Mesodermal cell (in vitro differentiated cells): Measurements from ENCODE around the gene TMEM174.

Experiments used
- H3K27ac ChIP-seq: 2 replicates; pipeline ENCODE4 v1.7.0; 2013; ENCODE audit warnings: mild to moderate bottlenecking, low read depth, low read length, moderate library complexity; ENCODE audit not compliant: severe bottlenecking
- H3K36me3 ChIP-seq: 2 replicates; pipeline ENCODE4 v1.7.1; 2013; ENCODE audit warnings: mild to moderate bottlenecking, low read length, moderate library complexity; ENCODE audit not compliant: control insufficient read depth, insufficient read depth
- H3K4me1 ChIP-seq: one replicate; pipeline ENCODE4 v1.7.1; 2013; ENCODE audit warnings: mild to moderate bottlenecking, low read length; ENCODE audit not compliant: insufficient read depth, control insufficient read depth, poor library complexity, severe bottlenecking
- H3K4me3 ChIP-seq: 2 replicates; pipeline ENCODE4 v1.7.0; 2013; ENCODE audit warnings: low read length, control low read depth, mild to moderate bottlenecking; ENCODE audit not compliant: insufficient read depth, poor library complexity, severe bottlenecking; ENCODE audit errors: extremely low read depth
- H3K9me3 ChIP-seq: 2 replicates; pipeline ENCODE4 v1.7.1; 2013; ENCODE audit warnings: mild to moderate bottlenecking, low read length, moderate library complexity; ENCODE audit not compliant: control insufficient read depth
- WGBS, 2 experiments: methylation state at CpG; one replicate each; pipeline ENCODE4 v1.1.5; 2013; ENCODE audit warnings: missing lambda C conversion rate in 2 of 2; ENCODE audit not compliant: insufficient coverage in 2 of 2; 5-methylcytosine and 5-hydroxymethylcytosine counted together

Gene TMEM174

DNA sequence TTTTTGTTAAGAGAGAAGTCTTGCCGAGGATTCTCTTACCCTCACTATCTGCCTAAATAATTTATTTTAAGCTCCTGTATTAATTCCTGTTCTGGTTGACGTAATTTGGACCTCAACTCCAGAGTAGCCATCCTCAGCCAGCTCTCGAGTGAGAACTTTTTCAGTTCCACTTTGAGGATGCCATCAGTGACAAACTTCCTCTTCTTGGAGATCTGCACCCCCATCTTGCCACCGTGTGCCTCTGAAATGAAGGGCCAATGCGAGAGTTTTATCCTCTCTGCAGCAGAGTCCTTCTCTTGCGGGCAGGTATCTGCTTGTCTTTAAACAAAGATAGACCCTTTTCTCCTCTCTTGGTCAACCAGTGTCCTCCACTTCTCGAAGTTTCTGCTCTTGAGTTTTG, 19.5 kb upstream of the TMEM174 start:
- WGBS, 2 experiments: 78 to 79% methylated on average over 6 of the region's 7 CpGs
- H3K9me3 ChIP-seq: no peaks in the 10 kb centered on the region
- H3K27ac ChIP-seq: no peak overlapping the region
- H3K4me3 ChIP-seq: no peak overlapping the region
- H3K36me3 ChIP-seq: no peaks in the 10 kb centered on the region
- peaks cover 8% of the 10 kb centered on the region for H3K4me1 ChIP-seq

DNA sequence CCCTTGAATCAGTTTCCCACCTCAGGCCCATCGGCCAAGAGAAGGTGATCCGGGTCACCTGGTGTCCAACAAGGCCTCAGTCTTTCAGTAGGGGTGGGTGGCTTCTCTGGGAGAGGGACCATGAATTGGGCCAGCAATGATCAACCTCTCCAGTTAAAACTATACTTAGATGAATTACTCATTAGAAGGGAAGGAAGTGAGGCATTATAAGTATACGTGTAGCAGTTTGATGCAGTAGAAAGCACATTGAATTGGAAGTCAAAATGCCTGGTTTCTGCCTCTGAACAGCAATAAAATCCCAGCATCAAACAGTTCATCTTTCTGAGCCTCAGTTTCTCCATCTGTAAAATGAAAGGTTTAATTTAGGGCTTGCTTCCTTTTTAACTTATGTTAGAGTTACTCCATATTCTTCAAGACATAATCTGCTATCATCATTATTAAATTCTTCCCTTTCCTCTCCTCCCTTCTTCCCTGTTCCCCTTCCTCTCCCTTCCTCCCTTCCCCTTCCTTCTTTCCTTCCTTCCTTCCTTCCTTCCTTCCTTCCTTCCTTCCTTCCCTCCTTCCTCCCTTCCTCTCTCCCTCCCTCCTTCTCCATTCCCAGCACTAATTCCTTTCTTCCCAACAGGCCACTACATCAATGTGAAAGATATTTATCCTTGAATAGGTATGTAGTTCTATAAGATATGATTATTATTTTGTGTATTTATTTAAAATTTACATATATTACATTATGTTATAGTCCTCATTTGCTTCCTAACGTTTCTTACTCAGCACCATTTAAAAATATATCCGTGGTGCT, 18.6 kb upstream of the TMEM174 start:
- no peaks in the 10 kb centered on the region for H3K36me3 ChIP-seq
- WGBS, 2 experiments: 92 to 100% methylated on average over 2 of the region's 5 CpGs

DNA sequence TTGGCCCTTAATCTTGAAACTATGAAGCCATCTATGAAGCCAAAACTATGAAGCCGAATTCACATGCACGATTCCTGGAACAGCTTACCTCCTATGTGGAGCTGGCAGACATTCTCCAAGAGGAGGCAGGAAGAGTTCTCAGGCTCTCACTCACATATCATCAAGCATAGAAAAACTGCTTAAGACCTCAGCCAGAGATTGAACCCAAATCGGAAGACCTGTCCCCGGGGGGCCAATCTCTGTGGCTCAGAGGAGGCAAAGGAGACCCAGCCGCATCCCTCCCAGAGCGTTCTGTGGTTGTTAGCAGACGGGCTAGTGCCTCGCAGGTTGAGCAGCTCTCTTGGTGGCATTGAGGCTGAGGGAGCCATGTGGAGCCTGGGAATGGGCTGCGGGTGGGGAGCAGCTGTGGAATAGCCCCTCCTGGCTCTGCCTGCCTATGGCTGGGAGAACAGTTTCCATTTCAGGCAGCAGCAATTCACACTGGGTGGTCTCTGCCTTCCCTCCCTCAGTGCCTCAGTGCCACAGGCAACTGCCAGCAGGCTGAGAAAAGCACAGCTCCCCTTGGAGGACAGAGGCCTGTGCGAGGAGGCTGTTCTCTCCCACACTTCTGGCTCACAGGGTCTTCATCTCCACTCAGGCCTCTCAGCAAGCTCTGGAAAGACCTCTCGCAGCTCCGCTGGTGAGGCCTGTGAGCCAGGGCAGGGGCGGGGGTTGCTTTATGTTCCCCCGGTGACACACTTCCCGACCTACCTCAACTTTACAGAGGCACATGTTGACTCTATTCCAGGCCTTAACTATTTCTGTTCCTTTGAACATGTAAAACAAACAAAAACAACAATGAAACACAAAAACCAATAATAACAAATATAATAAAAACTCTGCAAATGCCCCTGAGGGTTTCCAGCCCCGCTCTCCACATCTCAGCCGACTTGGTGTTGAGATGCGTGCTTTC, 17.4 kb upstream of the TMEM174 start:
- Histone ChIP-seq H3K9me3 (no peaks in the 10 kb centered on the region), H3K4me1 (peaks cover 8% of the 10 kb centered on the region), H3K27ac (peak overlapping the region; percentile 23), H3K36me3 (no peaks in the 10 kb centered on the region), H3K4me3 (no peak overlapping the region)
- WGBS, 2 experiments: 74 to 79% methylated on average over 13 to 15 of the region's 18 CpGs

More for the DNA sequence above, 18.6 kb upstream of the TMEM174 start:
- no peak overlapping the region for H3K27ac ChIP-seq
- H3K4me1 ChIP-seq: peaks cover 8% of the 10 kb centered on the region
- H3K9me3 ChIP-seq: no peaks in the 10 kb centered on the region
- H3K4me3 ChIP-seq: no peak overlapping the region

DNA sequence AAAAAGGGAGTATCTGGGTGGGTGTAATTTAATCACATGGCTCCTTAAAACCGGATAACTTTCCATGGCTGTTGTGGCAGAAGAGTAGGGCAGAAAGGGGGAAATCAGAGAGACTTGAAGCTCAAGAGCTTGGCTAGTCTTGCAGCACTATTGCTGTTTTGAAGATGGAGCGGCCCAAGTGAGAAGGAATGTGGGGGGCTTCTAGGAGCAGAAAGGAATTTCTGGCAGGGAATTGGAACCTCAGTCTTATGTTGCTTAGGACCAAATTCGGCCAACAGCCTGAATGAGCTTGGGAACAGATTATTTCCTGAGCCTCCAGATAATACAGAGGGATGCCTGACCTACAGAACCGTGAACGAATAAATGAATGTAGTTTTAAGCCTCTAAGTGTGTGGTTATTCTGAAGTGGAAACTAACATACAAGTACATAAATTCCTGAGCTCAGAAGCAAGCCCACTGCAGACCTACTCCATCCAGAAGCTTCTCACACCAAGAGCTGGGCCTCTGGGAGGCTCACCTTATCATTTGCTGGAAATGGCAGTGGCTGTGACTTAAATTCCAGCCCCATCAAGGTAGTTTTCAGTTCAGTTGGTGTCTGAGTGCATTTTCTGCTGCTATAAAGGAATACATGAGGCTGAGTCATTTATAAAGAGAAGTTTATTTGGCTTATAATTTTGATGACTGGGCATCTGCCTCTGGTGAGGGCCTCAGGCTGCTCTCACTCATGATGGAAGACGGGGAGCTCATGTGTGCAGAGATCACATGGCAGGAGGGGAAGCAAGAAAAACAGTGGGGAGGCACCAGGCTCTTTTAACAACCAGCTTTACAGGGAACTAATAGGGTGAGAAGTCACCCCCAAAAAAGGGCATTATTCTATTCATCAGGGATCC, 15.3 kb upstream of the TMEM174 start:
- Histone ChIP-seq H3K4me3 (no peak overlapping the region), H3K36me3 (no peaks in the 10 kb centered on the region), H3K4me1 (peaks cover 8% of the 10 kb centered on the region), H3K9me3 (no peaks in the 10 kb centered on the region), H3K27ac (no peak overlapping the region)
- 89 to 90% methylated on average over 3 of the region's 6 CpGs for WGBS, 2 experiments

DNA sequence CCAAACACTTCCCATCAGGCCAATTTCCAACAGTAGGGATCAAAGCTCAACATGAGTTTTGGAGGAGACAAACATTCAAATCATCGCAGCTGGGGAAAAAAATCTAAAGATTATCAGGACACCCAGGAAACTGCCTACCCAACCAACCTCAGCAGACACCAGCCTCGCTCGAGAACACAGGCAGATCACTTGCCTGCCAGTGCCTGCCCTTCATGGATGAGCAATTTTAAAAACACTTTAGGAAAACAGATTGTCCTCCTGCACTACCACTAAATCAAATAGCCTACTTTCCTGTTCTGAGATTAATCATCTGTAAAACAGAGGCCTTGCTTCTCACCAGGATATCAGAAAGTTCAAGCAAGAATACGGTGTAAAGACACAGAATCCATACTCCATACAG, 14.7 kb upstream of the TMEM174 start:
- H3K4me1 ChIP-seq: peaks cover 8% of the 10 kb centered on the region
- no peak overlapping the region for H3K4me3 ChIP-seq
- H3K36me3 ChIP-seq: no peaks in the 10 kb centered on the region
- 75 to 97% methylated on average over 2 of the region's 4 CpGs for WGBS, 2 experiments
- no peak overlapping the region for H3K27ac ChIP-seq
- H3K9me3 ChIP-seq: no peaks in the 10 kb centered on the region

DNA sequence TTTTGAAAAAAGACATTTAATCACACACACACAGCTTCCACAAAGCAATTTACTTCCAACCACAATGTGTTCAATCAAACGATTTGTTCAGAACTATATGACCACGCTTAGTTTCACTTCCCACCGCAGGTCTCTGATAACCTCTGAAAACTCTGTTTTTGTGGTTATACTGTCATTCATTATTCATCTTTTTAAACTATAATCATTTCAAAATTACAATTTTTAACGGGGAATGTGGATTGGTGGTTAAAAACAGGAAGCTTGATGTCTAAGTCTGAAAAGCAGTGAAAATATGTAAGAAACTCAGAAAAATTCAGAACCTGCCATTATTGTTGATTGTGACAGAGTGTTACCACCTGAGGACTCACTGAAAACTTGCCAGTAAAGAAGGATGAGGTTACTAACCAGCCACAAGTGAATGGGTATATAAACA, 12.7 kb upstream of the TMEM174 start:
- H3K27ac ChIP-seq: no peak overlapping the region
- H3K4me3 ChIP-seq: no peak overlapping the region
- peaks cover 6% of the 10 kb centered on the region for H3K4me1 ChIP-seq
- H3K36me3 ChIP-seq: no peaks in the 10 kb centered on the region
- H3K9me3 ChIP-seq: no peaks in the 10 kb centered on the region
- 84% methylated on average over 2 of the region's 4 CpGs; no CpG with 5 or more reads in 1 of the 2 experiments for WGBS, 2 experiments

DNA sequence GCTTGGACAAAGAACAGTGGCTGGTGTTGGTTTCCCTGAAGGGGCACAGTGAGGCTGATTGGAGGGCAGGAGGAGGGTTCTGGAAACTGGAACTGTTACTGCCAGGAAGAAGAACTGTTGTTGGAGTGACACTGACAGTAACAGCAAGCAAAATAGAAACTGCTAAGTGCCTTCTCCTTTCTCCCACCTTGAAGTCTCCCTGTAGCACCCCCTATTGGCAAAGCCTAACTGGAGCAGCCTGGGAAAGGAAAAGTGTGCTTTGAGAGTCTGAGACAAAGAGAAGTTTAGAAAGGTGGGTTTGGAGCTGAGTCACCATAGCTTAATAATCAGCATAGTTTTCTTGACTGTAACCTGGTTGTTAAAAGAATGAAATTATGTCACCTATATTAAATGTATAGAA, 2.5 kb upstream of the TMEM174 start:
- H3K4me1 ChIP-seq: no peaks in the 10 kb centered on the region
- no peak overlapping the region for H3K4me3 ChIP-seq
- H3K9me3 ChIP-seq: peaks cover 6% of the 10 kb centered on the region
- H3K36me3 ChIP-seq: no peaks in the 10 kb centered on the region
- no peak overlapping the region for H3K27ac ChIP-seq

DNA sequence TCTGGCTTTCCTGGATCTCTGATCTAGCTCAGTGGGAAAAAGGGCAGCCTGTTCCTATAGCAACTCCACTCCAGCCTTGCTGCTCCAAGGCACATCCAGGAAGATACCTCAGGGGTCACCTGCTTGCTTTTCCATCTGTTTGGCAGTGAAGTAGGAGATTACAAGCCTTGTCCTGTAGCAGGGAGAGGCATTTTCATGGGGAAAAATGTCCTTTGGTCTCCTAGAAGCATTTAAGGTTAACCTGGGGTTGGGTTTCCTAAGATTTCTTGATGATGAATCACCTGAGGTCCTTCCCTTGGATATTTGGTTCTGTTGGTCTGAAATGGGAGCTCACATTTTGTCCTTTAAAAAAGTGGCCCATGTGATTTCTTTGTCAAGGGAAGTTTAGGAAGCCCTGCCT, 1.5 kb upstream of the TMEM174 start:
- Histone ChIP-seq H3K9me3 (peaks cover 6% of the 10 kb centered on the region), H3K27ac (no peak overlapping the region), H3K4me3 (no peak overlapping the region), H3K36me3 (no peaks in the 10 kb centered on the region), H3K4me1 (no peaks in the 10 kb centered on the region)

DNA sequence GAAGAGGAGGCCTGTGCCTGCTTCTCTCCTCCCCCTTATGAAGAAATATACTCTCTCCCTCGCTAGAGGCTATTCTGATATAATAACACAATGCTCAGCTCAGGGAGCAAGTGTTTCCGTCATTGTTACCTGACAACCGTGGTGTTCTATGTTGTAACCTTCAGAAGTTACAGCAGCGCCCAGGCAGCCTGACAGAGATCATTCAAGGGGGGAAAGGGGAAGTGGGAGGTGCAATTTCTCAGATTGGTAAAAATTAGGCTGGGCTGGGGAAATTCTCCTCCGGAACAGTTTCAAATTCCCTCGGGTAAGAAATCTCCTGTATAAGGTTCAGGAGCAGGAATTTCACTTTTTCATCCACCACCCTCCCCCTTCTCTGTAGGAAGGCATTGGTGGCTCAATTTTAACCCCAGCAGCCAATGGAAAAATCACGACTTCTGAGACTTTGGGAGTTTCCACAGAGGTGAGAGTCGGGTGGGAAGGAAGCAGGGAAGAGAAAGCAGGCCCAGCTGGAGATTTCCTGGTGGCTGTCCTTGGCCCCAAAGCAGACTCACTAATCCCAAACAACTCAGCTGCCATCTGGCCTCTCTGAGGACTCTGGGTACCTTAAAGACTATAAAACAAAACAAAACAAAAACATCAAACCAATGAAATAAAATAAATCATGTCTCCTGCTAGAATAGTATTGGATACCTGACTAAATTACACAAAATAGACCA, 1.3 kb downstream of the TMEM174 start:
- Histone ChIP-seq H3K4me1 (no peaks in the 10 kb centered on the region), H3K4me3 (no peak overlapping the region), H3K9me3 (peaks cover 6% of the 10 kb centered on the region), H3K27ac (no peak overlapping the region), H3K36me3 (no peaks in the 10 kb centered on the region)
- WGBS, 2 experiments: 82 to 85% methylated on average over 5 to 6 of the region's 8 CpGs

DNA sequence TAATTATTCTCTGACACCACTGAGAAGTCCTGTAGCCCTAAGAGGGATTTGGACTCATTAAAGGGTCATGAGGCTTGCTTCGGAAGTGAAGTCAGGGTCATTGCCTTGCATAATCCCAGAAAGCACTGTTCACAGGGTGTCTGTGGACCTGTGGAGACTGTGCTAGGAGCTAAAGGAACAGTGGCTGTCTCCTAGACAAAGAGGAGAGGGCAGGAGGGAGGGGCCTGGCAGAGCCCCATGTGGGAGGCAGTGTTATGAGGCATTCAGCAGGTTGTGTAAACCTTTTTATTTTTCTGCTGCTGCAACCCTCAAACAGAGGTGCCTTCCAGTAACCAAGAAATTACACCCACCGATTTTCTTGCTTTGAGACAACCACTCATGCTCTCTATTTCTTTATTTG, 3.3 kb downstream of the TMEM174 start:
- Histone ChIP-seq H3K9me3 (no peaks in the 10 kb centered on the region), H3K4me1 (no peaks in the 10 kb centered on the region), H3K36me3 (no peaks in the 10 kb centered on the region), H3K4me3 (no peak overlapping the region), H3K27ac (no peak overlapping the region)
- WGBS, 2 experiments: 83 to 87% methylated on average over 1 to 2 of the region's 2 CpGs
